Smooth muscle cell of the brain vasculature (primary cell): ENCODE results near the gene SOX21.

Source experiments
- DNase-seq: peaks from one replicate; pipeline ENCODE4 v3.0.0-alpha.2; 2012; ENCODE audit warnings: low read depth, low spot score

Gene SOX21

GRCh38 chr13:94679614-94680013 is 32.7 kb downstream of the SOX21 start:
- no peak for DNase-seq

- DNase-seq, result no peak
These were observed 33.5 kb downstream of the SOX21 start for GRCh38 chr13:94678845-94679244.

- no peak for DNase-seq
These were observed 34.5 kb downstream of the SOX21 start for GRCh38 chr13:94677799-94678198.

- no peak for DNase-seq
These were observed 37.6 kb downstream of the SOX21 start for GRCh38 chr13:94674609-94675348.

- no peak for DNase-seq
These were observed 38.5 kb downstream of the SOX21 start for GRCh38 chr13:94673851-94674250.

- DNase-seq, result no peak
These were observed 39.9 kb downstream of the SOX21 start for GRCh38 chr13:94672400-94672799.

- no peak for DNase-seq
These were observed 45.2 kb downstream of the SOX21 start for GRCh38 chr13:94667190-94667589.

GRCh38 chr13:94666065-94666464 is 46.3 kb downstream of the SOX21 start:
- no peak for DNase-seq

- no peak for DNase-seq
These were observed 47.5 kb downstream of the SOX21 start for GRCh38 chr13:94664889-94665288.

GRCh38 chr13:94662274-94662945 is 49.9 kb downstream of the SOX21 start:
- no peak for DNase-seq

GRCh38 chr13:94661406-94661805 is 50.9 kb downstream of the SOX21 start:
- no peak for DNase-seq

- no peak for DNase-seq
These were observed 51.5 kb downstream of the SOX21 start for GRCh38 chr13:94660695-94661326.
